B cell (primary cell): Measurements from ENCODE around the gene PLA2G1B. TPM values are rescaled to one million over a fixed set of nuclear protein-coding genes. Genes with fewer than 3 reads are reported as not detected.

Experiments used
- ATAC-seq: fragments of 200-7000 bp; cut with Tn5 transposase; one replicate; pipeline ENCODE4 v1.10.0; 2021; ENCODE audit warnings: low read depth, mild to moderate bottlenecking, moderate number of reproducible peaks, moderate library complexity
- CTCF ChIA-PET: fragments of 350-600 bp; sonication (Branson Sonifier 250); formaldehyde crosslinking; loops from one replicate; lab custom pipeline; 2021; ENCODE audit warnings: antibody characterized with exemption, inconsistent platforms; lab: Charles Lee
- POLR2A ChIA-PET: fragments of 350-600 bp; sonication (Branson Sonifier 250); formaldehyde crosslinking; loops from one replicate; lab custom pipeline; 2021; ENCODE audit warnings: antibody characterized with exemption; lab: Charles Lee
- DNase-seq: peaks from one replicate; pipeline ENCODE4 v3.0.0; 2013
- H2AFZ ChIP-seq: 2 replicates; pipeline ENCODE4 v1.6.1; 2012; ENCODE audit warnings: mild to moderate bottlenecking, low read depth, low read length; ENCODE audit not compliant: insufficient read depth, poor library complexity, severe bottlenecking
- H3K27ac ChIP-seq, 2 donors: 1 replicate in 1 of 2; 2 replicates in 1 of 2; pipeline ENCODE4 v1.5.1; 2012 to 2013; ENCODE audit warnings: low read length in 2 of 2, mild to moderate bottlenecking in 2 of 2, moderate library complexity in 1 of 2
- H3K27me3 ChIP-seq, 4 experiments: fragments of 200-600 bp in 1 of 4; sonication (generic) in 1 of 4; replicated peaks in 1 of 4; 1 replicate in 2 of 4; 2 replicates in 2 of 4; pipeline versions ENCODE4 v1.6.1 to v1.7.0; 2013 to 2016; ENCODE audit warnings: low read length in 3 of 4, mild to moderate bottlenecking in 2 of 4, mixed read lengths in 1 of 4, moderate library complexity in 1 of 4; ENCODE audit not compliant: insufficient read depth in 4 of 4, control insufficient read depth in 3 of 4; ENCODE audit errors: control extremely low read depth in 1 of 4
- H3K36me3 ChIP-seq, 2 experiments: replicated peaks in 1 of 2; 1 replicate in 1 of 2; 2 replicates in 1 of 2; pipeline versions ENCODE4 v1.6.1 to v1.7.1; 2013; ENCODE audit warnings: low read length in 1 of 2; ENCODE audit not compliant: insufficient read depth in 2 of 2, control insufficient read depth in 1 of 2; ENCODE audit errors: control extremely low read depth in 1 of 2, extremely low read depth in 1 of 2
- H3K4me1 ChIP-seq, 2 donors: fragments of 200-600 bp in 1 of 2; sonication (generic) in 1 of 2; 1 replicate in 1 of 2; 2 replicates in 1 of 2; pipeline versions ENCODE4 v1.5.1 to v1.6.1; 2013 to 2017; ENCODE audit warnings: low read length in 2 of 2; ENCODE audit not compliant: control insufficient read depth in 2 of 2, insufficient read depth in 2 of 2
- H3K4me2 ChIP-seq: replicated peaks from 2 replicates; pipeline ENCODE3; 2012; ENCODE audit warnings: mild to moderate bottlenecking, low read depth, low read length; ENCODE audit not compliant: poor library complexity, severe bottlenecking
- H3K4me3 ChIP-seq, 5 experiments: fragments of 200-600 bp in 1 of 5; sonication (generic) in 1 of 5; 1 replicate in 3 of 5; 2 replicates in 2 of 5; pipeline versions ENCODE4 v1.5.1 to v1.7.0; 2011 to 2016; ENCODE audit warnings: low read length in 4 of 5, mild to moderate bottlenecking in 4 of 5, low read depth in 2 of 5, control low read depth in 1 of 5, moderate library complexity in 1 of 5; ENCODE audit not compliant: insufficient read depth in 1 of 5; ENCODE audit errors: control extremely low read depth in 1 of 5, extremely low read depth in 1 of 5
- H3K79me2 ChIP-seq: fragments of 200-600 bp; sonication (generic); one replicate; pipeline ENCODE4 v1.6.0; 2016; ENCODE audit warnings: low read length; ENCODE audit not compliant: control insufficient read depth, insufficient read depth
- H3K9ac ChIP-seq: fragments of 200-600 bp; sonication (generic); 2 replicates; pipeline ENCODE4 v1.6.1; 2017; ENCODE audit warnings: mild to moderate bottlenecking, low read length, moderate library complexity
- H3K9me3 ChIP-seq, 3 donors: one replicate each; pipeline versions ENCODE4 v1.6.1 to v1.7.1; 2013; ENCODE audit warnings: low read length in 2 of 3; ENCODE audit not compliant: control insufficient read depth in 2 of 3, insufficient read depth in 1 of 3; ENCODE audit errors: control extremely low read depth in 1 of 3
- H4K20me1 ChIP-seq: 2 replicates; pipeline ENCODE4 v1.6.0; 2012; ENCODE audit warnings: mild to moderate bottlenecking, low read length; ENCODE audit not compliant: insufficient read depth, control insufficient read depth, poor library complexity, severe bottlenecking
- H3K27ac Mint-ChIP-seq: one replicate; pipeline ENCODE4 v1.8.0; 2021; ENCODE audit warnings: mixed read lengths
- H3K27me3 Mint-ChIP-seq: one replicate; pipeline ENCODE4 v1.8.0; 2021; ENCODE audit warnings: mixed read lengths
- H3K4me1 Mint-ChIP-seq: one replicate; pipeline ENCODE4 v1.8.0; 2021; ENCODE audit warnings: mixed read lengths
- H3K4me3 Mint-ChIP-seq: one replicate; pipeline ENCODE4 v1.8.0; 2021; ENCODE audit warnings: mixed read lengths
- H3K9me3 Mint-ChIP-seq: one replicate; pipeline ENCODE4 v1.8.0; 2022; ENCODE audit warnings: mixed read lengths; ENCODE audit not compliant: insufficient read depth
- EZH2 ChIP-seq: IDR thresholded peaks from 2 replicates; pipeline ENCODE4 v1.6.1; 2012; ENCODE audit warnings: borderline replicate concordance, low read depth, mild to moderate bottlenecking, moderate library complexity, low read length; ENCODE audit not compliant: insufficient read depth, poor library complexity, severe bottlenecking
- WGBS: methylation state at CpG from one replicate; pipeline ENCODE4 v1.1.5; 2013; ENCODE audit warnings: missing lambda C conversion rate; ENCODE audit not compliant: insufficient coverage; 5-methylcytosine and 5-hydroxymethylcytosine counted together
- intact Hi-C: fragments of 100-400 bp; cut with micrococcal nuclease; formaldehyde crosslinking; loops from one replicate; pipeline ENCODE4 v1.10.0; 2022
- polyA plus RNA-seq: library from polyadenylated mRNA; depleted of rRNA; stranded (reverse); fragments of >200 nt; gene quantifications from 2 replicates; pipeline ENCODE4 v1.2.3, GENCODE V29; 2012
- total RNA-seq, 2 donors: library from RNA; stranded (reverse); fragments of 120-200 nt in 1 of 2; gene quantifications; 1 replicate in 1 of 2; 2 replicates in 1 of 2; pipeline versions ENCODE4 v1.2.3 to v1.2.4, GENCODE V29; 2013 to 2022
- TF ChIP-seq, protein P1 (sequence below): fragments of 200-600 bp; IDR thresholded peaks from one replicate; pipeline ENCODE4 v1.8.0; 2022; ENCODE audit warnings: antibody characterized with exemption, mild to moderate bottlenecking

The PLA2G1B gene
- total and polyA plus RNA-seq, 2 donors (not counting 1 experiment from before 2014, with no cell fraction given), result not detected

- H3K9me3 ChIP-seq, result peaks cover 2 to 13% (median 10%) of the 10 kb centered on the region in 3 donors
- H3K27me3 ChIP-seq, result peaks cover 0 to 17% (median 0%) of the 10 kb centered on the region in 4 experiments
- no peak overlapping the region for H3K27ac Mint-ChIP-seq
- H3K79me2 ChIP-seq, result no peaks in the 10 kb centered on the region
- H3K9ac ChIP-seq, result no peak overlapping the region
- H2AFZ ChIP-seq, result no peak overlapping the region
- intact Hi-C loops, result no loop called here
- no peaks in the 10 kb centered on the region for H4K20me1 ChIP-seq
- peaks cover 12% of the 10 kb centered on the region for H3K27me3 Mint-ChIP-seq
- POLR2A ChIA-PET, result no interaction called here
- H3K9me3 Mint-ChIP-seq, result peaks cover 12% of the 10 kb centered on the region
- H3K4me1 ChIP-seq, result no peaks in the 10 kb centered on the region
- ATAC-seq (no peak), DNase-seq (no peak)
- CTCF ChIA-PET, result no interaction called here
- no peak overlapping the region for H3K4me2 ChIP-seq
- TF ChIP-seq, protein P1, sequence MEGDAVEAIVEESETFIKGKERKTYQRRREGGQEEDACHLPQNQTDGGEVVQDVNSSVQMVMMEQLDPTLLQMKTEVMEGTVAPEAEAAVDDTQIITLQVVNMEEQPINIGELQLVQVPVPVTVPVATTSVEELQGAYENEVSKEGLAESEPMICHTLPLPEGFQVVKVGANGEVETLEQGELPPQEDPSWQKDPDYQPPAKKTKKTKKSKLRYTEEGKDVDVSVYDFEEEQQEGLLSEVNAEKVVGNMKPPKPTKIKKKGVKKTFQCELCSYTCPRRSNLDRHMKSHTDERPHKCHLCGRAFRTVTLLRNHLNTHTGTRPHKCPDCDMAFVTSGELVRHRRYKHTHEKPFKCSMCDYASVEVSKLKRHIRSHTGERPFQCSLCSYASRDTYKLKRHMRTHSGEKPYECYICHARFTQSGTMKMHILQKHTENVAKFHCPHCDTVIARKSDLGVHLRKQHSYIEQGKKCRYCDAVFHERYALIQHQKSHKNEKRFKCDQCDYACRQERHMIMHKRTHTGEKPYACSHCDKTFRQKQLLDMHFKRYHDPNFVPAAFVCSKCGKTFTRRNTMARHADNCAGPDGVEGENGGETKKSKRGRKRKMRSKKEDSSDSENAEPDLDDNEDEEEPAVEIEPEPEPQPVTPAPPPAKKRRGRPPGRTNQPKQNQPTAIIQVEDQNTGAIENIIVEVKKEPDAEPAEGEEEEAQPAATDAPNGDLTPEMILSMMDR, result no peak
- no peak for TF ChIP-seq EZH2
- H3K4me3 Mint-ChIP-seq, result no peak overlapping the region
- no peak overlapping the region for H3K4me3 ChIP-seq
- no peak overlapping the region for H3K27ac ChIP-seq
- no peaks in the 10 kb centered on the region for H3K36me3 ChIP-seq
- 86% methylated on average over 23 of the region's 30 CpGs for WGBS
- no peaks in the 10 kb centered on the region for H3K4me1 Mint-ChIP-seq
Measured at GRCh38 chr12:120342175-120343038, 14.8 kb upstream of the PLA2G1B start.

- Histone ChIP-seq H3K9me3 (peaks cover 3 to 28% (median 26%) of the 10 kb centered on the region in 3 donors), H2AFZ (no peak overlapping the region), H4K20me1 (no peaks in the 10 kb centered on the region), H3K79me2 (no peaks in the 10 kb centered on the region), H3K27me3 (peaks cover 0 to 14% (median 0%) of the 10 kb centered on the region in 4 experiments), H3K4me1 (no peaks in the 10 kb centered on the region), H3K9ac (no peak overlapping the region), H3K27ac (no peak overlapping the region), H3K4me2 (no peak overlapping the region), H3K36me3 (no peaks in the 10 kb centered on the region), H3K4me3 (no peak overlapping the region)
- H3K4me3 Mint-ChIP-seq, result no peak overlapping the region
- H3K4me1 Mint-ChIP-seq, result peaks cover 2% of the 10 kb centered on the region
- no peak for DNase-seq
- 90% methylated on average over 2 of the region's 4 CpGs for WGBS
- no peak for ATAC-seq
- no peak overlapping the region for H3K27ac Mint-ChIP-seq
- POLR2A ChIA-PET, result interaction anchor here (0.6 kb wide), 2 partner anchors 7 to 85 kb away, joined by 3 read pairs; no protein-coding TSS in a partner anchor
- CTCF ChIA-PET, result no interaction called here
- intact Hi-C loops, result no loop called here
- H3K9me3 Mint-ChIP-seq, result peaks cover 16% of the 10 kb centered on the region
- TF ChIP-seq EZH2, result no peak
- TF ChIP-seq, protein P1, result no peak
- H3K27me3 Mint-ChIP-seq, result peaks cover 10% of the 10 kb centered on the region
Measured at GRCh38 chr12:120339256-120339655, 11.7 kb upstream of the PLA2G1B start.
